ENCODE data around the gene IL17RE.
"Not testable (repeated sequence)": the region's sequence is repeated elsewhere in the genome, so short reads cannot be mapped to it uniquely, and the experiment has no call there.

The IL17RE gene, protein sequence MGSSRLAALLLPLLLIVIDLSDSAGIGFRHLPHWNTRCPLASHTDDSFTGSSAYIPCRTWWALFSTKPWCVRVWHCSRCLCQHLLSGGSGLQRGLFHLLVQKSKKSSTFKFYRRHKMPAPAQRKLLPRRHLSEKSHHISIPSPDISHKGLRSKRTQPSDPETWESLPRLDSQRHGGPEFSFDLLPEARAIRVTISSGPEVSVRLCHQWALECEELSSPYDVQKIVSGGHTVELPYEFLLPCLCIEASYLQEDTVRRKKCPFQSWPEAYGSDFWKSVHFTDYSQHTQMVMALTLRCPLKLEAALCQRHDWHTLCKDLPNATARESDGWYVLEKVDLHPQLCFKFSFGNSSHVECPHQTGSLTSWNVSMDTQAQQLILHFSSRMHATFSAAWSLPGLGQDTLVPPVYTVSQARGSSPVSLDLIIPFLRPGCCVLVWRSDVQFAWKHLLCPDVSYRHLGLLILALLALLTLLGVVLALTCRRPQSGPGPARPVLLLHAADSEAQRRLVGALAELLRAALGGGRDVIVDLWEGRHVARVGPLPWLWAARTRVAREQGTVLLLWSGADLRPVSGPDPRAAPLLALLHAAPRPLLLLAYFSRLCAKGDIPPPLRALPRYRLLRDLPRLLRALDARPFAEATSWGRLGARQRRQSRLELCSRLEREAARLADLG

DNA sequence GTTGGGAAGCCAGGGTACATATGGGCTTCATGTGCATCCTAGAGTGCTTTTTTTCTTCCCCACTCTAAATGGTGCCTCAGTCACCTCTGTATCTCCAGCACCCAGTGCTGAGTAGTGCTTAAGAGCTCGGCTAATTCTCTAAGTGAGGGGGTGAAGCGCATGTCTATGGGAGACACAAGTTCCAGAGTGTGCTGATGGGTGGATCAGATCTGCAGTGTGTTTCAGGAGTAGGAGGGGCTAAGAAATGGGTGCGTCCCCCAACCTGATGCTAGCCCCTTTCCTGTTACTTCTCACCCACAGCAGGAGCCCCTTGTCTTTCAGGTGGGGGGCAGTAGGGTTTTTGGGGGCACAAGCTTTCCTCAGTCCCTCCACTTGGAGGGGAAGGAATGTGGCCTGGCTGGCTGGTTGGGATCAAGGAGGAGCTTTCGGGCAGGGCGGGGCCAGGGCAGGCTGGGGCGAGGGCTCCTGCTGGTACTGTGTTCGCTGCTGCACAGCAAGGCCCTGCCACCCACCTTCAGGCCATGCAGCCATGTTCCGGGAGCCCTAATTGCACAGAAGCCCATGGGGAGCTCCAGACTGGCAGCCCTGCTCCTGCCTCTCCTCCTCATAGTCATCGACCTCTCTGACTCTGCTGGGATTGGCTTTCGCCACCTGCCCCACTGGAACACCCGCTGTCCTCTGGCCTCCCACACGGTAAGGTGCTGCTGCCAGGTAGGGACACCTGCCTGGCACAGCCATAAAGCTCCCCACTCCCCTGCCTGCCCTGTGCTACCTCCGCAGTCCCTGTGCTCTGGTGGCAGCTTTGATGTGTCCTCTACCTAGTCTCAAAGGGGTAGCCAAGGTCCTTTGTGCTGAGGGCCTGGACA, at the start of gene IL17RE:
IL17RE (plus strand) TSS at position 477 of the 866 bp plus-strand sequence; CDS start at position 562, 85 bp downstream.
- DNase-seq, result no peak

DNA sequence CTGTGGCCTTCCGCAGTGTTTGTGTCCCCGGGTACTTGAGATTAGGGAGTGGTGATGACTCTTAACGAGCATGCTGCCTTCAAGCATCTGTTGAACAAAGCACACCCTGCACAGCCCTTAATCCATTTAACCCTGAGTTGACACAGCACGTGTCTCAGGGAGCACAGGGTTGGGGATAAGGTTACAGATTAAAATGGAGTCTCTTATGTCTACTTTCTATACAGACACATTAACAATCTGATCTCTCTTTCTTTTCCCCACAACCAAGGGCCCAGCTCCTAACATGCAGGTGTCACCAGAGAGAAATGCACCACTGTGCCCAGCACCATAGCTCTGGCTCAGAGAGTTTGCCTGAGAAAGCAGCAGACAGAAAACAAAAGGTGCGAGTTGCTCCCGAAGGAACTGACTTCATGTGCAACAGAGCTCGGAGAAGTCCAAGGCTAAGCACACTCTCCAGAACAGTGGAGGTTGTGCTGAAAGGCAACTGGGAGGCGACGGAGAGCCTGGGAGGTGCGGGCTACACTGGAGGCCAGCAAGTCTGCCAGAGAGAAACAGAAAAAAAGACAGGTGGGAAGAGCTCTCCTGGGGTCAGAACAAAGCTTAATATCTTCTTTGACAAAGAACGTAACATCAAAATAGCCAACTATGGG, 48.2 kb upstream of the IL17RE start:
- not testable (repeated sequence) for DNase-seq

DNA sequence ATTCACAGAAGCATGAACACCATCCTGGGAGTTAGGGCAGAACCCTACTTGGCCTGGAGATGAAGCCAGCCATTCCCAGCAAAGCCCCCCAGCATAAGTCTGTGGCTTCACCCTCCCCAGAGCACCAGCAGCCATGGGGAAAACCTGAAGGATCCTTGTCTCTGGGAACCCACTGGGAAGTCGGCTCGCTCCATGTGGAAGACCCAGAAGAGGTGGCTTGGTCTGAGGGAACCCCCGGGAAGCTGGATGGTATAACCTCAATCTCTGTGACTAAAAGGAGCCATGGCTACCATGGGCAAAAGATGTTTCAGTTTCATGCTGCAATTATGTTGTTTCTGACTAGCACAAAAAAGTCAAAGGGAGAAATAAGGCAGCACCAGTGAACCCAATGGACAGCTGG, 47.1 kb upstream of the IL17RE start:
- no peak for DNase-seq

DNA sequence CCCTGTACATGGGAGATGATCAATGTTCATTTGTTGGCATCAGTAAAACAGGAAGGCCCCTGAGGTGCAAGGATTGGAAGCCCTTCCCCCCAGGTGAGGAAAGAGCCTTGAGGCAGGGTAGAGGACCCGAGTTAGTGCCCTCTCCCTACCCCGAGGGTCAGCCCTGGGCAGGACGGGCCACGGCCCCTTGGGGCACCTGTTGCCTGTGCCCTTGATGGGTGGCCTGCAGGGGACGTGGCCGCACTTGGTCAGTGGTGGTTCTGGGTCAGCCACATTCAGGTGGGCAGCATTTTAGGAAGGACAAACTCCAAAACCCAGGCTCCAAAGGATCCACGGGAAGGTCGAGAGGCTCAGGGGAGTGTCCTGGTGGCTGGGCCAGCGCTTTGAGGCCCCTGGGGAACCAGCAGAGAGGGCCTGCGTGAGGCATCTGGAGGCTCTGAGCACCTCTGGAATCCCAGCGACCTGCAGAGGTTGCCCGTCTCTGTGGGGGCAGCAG, 43.1 kb upstream of the IL17RE start:
- no peak for DNase-seq

DNA sequence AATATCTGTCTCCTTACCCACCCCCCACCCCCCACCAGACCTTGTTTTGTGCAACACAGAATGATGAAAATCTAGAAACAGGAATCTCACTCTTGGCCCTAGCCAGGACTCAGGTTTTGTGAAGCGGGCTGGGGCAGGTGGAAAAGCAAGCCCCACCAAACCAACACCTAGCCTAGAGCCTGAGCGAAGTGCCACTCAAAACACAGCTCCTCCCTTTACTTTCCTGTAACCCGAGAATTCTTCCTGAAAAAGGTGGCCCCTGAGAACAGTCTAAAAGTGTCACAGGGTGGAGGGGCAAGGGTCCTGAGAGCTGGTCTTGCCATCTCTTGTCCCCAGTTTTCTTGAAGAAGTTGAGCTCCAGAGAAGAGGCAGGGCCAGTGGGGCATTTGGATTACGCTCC, 41.4 kb upstream of the IL17RE start:
- DNase-seq, result no peak

DNA sequence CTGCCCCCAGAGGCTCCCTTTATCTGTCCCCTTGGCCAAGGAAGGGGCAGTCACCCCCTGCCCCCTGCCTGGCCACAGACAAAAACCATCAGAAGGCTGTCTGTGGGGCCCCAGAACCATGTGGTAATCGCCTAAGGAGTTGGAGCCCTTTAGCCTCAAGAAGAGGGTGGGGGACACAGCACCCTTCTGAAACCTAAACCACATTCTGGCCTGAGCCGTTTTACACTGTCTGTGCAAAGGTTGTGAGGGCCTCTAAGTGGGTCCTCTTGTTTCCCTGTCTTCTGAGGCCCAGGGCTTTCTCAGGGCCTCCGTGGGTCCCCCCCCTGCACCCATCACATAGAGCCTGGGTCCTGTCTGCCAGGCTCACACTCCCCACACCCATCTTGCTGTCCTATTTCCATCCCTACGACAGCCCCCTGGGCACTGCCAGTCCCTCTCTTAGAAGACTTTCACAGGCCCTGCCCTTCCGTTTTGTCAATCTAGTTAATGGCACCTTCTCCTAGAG, 41.0 kb upstream of the IL17RE start:
- no peak for DNase-seq

DNA sequence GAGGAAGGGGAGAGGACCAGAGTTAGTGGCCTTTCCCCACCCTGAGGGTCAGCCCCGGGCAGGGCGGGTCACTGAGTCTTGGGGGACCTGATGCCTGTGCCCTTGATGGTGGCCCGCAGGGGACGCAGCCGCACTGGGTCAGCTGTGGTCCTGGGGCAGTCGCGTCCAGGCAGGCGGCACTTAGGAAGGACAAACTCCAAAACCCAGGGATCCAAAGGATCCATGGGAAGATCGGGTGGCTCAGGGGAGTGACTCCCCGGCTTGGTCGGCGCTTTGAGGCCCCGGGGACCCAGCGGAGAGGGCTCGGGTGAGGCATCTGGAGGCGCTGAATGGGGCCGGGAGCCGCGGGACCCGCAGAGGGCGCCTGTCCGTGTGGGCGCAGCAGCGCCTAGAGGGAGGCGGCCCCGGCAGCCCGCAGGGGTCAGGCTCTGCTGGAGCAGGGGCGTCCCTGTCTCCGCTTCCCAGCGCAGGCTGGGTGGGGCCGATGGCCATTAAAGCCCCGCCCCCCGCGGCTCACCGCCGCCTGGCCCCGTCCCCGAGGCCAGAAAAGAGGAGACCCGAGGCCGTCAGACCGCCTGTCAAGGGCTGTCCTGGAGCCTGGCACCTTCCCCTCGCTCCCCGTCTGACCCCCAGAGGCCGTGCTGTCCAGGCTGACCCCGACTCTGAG, 40.1 kb upstream of the IL17RE start:
- no peak for DNase-seq

DNA sequence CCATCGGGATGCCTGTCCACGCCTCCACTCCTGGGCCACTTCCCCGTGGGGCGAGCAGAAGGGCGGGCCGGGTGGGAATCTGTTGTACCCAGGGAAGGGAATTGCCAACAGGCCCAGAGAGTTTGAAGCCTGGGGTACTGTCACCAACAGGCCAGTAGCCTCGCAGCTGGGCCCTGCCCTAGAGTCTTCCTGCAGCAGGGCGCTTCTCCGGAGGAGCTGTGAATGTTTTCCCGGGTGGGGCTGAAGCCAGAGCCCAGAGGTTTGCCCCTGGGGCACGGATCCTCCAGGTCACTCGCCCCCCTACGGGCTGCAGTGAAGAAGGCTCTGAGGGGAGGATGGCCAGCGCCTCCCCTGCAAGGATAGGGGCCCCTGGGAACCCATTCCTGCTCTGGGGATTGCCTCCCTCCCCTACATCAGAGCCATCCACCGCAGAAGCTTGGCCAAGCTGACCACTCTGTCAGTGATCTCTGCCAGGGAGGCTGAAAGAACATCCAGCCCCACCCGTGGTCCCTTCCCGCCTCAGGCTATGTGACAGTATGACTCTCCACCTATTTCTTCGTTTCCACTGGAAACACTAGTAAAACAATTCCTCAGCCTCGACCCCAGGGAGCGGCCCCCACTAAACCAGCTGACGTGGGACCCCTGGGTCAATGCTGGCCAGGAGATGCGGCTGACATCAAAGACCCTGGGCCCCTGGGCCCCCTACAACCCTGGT, 39.4 kb upstream of the IL17RE start:
- DNase-seq, result no peak

DNA sequence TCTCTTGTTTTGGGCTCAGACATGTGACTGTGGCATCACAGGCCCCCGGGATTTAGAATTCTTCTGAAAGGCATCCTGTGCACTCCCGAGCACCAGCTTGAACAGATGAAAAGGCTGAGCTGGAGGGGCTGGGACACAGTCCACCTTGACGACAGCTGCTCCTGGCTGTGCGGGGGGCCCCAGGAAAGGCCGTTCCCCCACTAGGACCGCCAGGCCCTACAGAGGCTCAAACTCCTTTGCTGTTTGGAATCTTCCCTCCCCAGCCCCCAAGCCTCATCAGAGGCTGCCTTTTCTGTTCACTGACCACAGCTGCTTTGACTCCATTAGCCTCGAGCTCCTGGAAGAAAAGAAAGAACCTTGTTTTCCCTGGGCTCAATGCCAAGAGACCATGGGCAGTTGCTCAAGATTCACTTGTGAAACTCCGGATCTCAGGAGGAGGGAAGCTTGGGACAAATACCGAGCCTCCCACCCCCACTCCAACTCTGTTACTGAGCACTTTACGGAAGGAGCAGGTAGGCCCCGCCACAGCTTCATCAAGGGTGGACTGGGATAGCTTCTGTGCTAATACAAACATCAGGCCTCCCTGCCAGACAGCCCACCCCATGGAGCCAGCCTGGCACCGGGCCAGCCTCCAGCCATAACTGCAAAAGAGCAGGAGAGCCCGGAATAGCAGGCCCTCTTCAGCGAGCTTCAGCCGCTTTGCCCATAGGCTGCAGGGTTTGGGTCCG, 38.3 kb upstream of the IL17RE start:
- DNase-seq, result no peak

DNA sequence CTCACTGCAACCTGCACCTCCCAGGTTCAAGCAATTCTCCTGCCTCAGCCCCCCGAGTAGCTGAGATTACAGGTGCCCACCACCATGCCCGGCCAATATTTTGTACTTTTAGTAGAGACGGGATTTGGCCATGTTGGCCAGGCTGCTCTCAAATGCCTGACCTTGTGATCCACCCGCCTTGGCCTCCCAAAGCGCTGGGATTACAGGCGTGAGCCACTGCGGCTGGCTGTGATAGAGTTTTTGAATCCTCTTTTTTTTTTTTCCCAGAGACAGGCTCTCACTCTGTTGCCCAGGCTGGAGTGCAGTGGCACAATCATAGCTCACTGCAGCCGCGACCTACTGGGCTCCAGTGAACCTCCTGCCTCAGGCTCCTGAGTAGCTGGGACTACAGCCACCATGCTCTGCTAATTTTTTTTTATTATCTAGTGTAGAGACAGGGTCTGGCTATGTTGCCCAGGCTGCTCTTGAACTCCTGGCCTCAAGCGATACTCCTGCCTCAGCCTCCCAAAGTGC, 37.5 kb upstream of the IL17RE start:
- not testable (repeated sequence) for DNase-seq

DNA sequence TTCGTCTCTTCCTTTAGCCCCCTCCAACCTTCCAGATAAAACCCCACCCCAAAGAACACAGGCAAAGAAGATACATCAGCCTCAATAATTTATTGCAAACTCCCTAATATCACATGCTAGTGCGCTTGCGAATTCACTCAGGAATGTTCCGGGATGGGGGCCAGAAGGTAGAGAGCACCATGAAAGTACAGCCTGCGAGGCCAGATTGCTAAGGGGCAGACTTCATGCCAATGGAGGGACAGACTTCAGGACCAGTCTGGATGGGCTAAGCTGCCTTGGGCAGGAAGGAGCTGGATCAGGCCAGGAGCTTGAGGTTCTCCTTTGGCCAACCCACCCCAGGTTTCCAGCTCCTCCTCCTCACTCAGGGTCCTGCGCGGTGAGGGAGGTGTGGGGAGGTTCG, 36.0 kb upstream of the IL17RE start:
- DNase-seq, result no peak

DNA sequence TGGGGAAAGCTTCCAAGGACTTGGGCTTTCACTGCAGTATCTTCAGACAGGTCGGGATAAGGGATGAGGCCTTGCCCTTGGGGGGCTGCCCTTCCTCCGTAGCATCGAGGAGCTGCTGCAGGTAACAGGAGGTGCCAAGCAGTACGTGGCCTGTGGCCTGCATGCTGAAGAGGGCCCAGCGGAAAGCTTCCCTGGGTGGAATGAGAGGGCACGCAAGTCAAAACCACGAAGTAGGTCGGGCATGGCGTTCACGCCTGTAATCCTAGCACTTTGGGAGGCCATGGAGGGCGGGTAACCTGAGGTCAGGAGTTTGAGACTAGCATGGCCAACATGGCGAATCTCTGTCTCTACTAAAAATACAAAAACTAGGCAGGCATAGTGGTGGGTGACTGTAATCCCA, 35.5 kb upstream of the IL17RE start:
- no peak for DNase-seq

DNA sequence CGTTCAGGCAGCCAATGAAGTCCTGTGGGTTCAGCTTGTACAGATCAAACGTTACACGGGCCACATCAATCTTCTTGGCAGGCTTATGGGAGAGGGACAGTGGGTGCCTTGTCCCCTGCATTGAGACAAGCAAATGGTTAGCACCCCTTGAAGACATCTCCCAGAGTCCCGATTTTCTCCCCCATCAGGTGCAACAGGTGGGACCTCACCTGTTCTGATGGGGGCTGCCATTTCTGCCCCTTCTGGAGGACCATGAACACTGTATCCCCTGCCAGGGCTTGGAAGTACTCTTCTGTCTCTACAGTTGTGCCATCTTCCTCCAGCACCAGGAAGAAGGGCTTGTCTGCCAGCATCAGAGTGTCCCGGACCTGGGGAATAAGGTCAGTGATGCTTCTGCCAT, 32.7 kb upstream of the IL17RE start:
- DNase-seq, result no peak

DNA sequence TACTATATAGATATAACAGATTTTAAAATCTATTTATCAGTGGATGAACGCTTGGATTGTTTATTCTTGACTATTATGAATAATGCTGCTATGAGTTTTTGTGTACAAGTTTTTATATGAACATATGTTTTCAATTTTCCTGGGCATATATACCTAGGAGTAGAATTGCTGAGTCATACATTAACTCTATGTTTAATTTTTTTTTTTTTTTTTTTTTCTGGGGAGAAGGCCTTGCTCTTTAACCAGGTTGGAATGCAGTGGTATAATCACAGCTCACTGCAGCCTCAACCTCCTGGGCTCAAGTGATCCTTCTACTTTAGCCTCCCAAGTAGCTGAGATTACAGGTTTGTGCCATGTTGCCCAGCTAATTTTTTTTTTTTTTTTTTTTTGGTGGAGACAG, 31.7 kb upstream of the IL17RE start:
- no peak for DNase-seq

DNA sequence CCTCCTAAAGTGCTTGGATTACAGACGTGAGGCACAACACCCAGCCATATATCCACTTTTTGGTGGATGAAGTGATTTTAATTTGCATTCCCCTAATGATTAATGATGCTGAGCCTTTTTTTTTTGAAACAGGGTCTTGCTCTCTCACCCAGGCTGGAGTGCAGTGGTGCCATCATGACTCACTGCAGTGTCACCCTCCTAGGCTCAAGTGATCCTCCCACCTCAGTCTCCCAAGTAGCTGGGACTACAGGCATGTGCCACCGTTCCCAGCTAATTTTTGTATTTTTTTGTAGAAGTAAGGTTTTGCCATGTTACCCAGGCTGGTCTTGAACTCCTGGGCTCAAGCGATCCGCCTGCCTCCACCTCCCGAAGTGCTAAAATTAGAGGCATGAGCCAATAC, 30.6 kb upstream of the IL17RE start:
- not testable (repeated sequence) for DNase-seq

DNA sequence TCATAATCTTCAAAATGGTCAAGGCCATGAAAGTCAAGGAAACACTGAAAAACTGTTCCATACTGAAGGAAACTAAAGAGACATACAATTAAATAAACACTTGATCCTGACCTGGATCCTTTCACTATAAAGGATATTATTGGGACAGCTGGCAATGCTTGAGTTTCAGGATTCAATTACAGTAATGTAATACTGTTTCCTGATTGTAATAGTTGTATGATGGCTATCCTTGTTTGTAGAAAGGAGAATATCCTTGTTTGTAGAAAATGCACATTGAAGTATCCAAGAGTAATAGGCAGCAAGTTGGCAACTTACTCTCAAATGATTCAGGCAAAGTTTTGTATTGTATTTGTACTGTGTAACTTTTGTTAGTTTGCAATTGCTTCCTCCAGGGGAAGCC, 27.2 kb upstream of the IL17RE start:
- DNase-seq, result no peak

DNA sequence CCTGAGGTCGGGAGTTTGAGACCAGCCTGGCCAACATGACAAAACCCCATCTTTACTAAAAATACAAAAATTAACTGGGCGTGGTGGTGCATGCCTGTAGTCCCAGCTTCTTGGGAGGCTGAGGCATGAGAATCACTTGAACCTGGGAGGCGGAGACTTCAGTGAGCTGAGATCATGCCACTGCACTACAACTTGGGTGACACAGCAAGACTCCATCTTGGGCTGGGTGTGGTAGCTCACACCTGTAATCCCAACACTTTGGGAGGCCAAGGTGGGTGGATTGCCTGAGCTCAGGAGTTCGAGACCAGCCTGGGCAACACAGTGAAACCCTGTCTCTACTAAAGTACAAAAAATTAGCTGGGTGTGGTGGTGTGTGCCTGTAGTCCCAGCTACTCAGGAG, 26.4 kb upstream of the IL17RE start:
- not testable (repeated sequence) for DNase-seq

DNA sequence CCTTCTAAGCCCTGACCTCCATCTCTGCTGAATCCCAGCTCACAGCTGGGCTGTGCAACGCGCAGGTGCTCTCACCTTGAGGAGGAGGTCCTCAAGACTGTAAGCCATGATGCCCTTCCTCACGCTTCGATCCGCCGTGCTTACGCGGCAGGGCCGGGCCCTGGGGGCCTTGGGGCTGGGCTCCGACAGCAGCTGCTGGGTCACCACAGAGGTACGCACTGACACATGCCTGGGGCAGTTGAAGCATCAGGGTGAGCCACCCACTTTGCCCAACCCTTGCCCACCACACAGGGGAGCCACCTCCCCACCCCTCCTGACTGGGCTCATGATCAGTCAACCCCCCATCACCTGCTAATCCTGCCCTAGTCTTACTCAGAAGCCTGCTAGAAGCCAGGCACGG, 25.7 kb upstream of the IL17RE start:
- DNase-seq, result no peak

DNA sequence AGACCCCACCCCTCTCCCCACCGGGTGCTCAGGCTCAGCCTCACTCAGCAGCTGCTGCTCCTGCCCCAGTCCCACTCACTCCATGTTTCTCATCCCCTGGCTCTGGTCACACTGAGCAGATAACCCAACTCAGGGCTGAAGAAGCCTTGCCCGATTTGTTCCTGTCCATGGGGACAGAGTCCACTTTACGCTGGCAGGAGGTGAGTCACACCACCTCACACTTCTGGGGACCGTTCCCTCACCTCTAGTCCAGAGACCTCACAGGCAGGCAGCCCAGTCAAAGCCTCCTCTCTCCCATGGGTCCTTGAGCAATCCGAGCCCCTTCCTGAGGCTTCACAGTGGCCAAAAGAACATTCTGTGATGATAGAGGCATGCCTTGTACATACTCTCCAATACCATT, 23.9 kb upstream of the IL17RE start:
- DNase-seq, result no peak

DNA sequence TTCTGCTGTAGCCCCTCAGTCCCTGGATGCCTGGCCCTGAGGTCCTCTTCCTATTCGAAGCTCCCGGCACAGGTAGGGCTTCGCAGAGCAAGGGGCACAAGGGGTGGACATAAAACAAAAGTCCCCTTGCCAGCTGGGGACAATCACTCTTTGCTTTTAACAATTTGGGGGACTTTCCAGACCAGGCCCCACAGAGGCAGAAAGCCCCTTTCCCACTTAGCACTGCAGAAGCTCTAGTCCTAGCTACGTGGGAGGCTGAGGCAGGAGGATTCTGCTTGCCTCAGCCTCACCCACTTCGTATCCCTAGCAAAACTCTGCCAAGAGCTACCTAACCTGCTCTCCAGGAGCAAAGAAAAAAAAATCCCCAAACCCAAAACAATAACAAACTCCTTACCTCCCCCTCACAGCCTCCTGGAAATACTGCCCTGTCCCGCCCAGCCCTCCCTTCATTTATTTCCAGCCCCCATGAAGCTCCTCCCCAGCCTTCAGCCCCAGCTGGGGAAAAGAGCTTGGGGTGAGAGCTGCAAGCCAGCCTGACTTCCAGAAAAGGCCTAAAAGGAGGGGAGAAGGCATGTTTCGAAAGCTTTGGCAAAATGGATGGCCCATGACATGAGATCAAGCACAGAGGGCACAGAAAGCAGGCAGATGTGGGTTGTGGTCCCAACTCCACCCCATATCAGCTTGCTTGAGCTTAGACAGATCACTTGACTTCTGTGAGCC, 22.7 kb upstream of the IL17RE start, which contains the start of gene CIDEC:
CIDEC (minus strand) TSS at position 424 of the 720 bp plus-strand sequence. CDS start 1,767 bp downstream, outside the sequence.
- no peak for DNase-seq

Data from stimulated activated naive CD4-positive, alpha-beta T cell treated with Interleukin-2 at 50 U/mL for 16 hours (primary cell).